Stimulated activated CD8-positive, alpha-beta memory T cell treated with anti-CD3 and anti-CD28 coated beads, Interleukin-12 subunit alpha, Interleukin-12 subunit beta, amount 100 ng/mL, for 4 hours (primary cell): ENCODE data around the gene SAMD5.

Source experiments
- DNase-seq: peaks from one replicate; pipeline ENCODE4 v3.0.0-alpha.2; 2020; ENCODE audit warnings: low read depth

SAMD5 gene

GRCh38 chr6:147508042-147508865 is at the start of gene SAMD5:
TSS of gene SAMD5 (plus strand) at chr6:147508690. CDS start at chr6:147508929, 239 bp downstream.
- DNase-seq = no peak

GRCh38 chr6:147459780-147460179 is 48.7 kb upstream of the SAMD5 start:
- DNase-seq = no peak

DNA sequence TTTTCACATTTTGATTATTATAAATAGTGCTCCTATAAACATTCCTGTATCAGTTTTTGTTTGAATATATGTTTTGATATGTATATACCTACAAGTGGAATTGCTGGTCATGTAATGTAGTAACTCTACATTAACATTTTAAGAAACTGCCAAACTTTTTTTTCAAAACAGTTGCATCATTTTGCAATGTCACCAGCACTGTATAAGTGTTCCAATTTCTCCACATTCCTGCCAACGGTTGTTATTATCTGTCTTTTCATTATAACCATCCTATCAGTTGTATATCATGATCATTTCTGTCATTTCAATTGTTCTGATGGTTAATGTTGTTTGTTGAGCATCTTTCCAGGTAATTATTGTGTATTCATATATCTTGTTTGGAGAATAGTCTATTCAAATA is 44.8 kb upstream of the SAMD5 start:
- DNase-seq = no peak

DNA sequence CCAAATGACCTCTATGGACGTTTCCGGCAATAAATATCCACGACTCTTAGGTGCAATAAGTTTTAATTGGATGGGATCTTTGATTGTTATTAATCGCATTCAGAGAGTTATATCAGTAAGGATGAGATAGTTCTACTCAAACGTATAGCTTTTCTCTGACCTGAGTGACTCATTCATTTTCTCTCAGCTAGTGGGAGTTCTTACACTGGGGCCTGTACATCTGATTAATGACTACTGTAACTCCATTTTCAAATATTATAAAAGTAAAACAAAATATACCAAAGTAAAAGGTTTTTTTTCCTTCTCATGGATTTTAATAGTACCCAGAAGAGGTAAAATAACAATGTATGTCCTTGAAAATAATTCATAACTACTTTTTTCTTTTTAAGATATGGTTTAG is 41.1 kb upstream of the SAMD5 start:
- DNase-seq = no peak

GRCh38 chr6:147467886-147468285 is 40.6 kb upstream of the SAMD5 start:
- no peak for DNase-seq

GRCh38 chr6:147468634-147469033 is 39.9 kb upstream of the SAMD5 start:
- DNase-seq = no peak

GRCh38 chr6:147479857-147480256 is 28.6 kb upstream of the SAMD5 start:
- no peak for DNase-seq

DNA sequence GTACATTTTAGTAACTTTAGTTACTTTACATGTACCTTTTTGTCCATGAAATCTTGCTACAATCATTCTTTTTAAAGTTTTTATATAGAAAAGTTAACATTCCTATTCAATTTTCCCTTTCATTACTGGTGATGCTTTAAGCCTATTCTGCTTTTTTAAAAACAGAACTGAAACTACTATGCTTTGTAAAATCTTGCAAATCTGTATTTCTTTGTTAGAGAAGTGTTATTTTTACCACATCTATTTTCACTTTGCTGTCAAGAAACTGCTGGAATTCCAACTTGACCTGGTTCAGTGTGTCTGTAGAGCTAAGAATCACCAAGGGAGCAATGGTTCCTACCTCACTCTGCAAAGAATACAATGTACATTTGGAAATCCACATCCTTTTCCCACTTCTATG is 21.8 kb upstream of the SAMD5 start:
- DNase-seq = no peak

DNA sequence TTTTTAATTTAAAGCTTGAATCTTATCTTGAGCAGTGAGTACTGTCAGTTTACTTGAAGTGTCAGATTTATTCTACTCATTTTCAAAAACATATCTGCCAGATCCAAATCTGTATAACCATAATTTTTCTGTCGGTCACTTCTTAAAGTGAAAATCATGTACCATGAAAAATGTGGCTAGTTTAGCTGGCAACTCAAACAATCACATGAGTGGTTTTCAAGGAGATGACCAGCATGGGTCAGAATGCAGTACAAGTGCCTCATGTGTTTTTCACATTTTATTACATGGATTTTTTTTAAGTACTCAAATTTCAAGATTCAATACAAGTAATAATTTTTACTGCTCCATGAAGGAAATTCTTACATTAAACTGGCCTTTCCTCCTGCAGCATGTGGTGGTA is 11.0 kb upstream of the SAMD5 start:
- DNase-seq = no peak

GRCh38 chr6:147503587-147503986 is 4.9 kb upstream of the SAMD5 start:
- DNase-seq = no peak

DNA sequence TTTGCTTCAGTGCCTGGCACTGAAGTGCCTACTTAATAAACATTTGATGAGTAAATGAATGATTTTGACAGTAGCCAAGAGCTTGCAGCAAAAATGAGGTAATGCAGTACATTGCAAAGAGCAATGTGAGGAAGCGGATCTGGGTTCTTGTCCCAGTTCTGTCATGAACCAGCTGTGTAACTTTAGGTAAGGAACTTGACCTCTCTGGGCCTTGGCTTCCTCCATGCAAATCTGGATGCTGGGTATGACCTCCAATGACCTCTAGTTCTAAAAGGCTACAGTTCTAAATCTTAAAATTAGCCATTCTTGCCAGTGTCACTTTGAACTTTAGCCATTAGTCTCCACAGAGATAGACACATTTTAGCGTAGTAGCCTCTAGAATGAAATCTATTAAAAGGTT is 3.6 kb upstream of the SAMD5 start:
- DNase-seq = no peak

GRCh38 chr6:147506704-147507114 is 1.8 kb upstream of the SAMD5 start:
- no peak for DNase-seq

- no peak for DNase-seq
Observed at GRCh38 chr6:147507162-147508041, 1.1 kb upstream of the SAMD5 start.

GRCh38 chr6:147508866-147509608 is 547 bp downstream of the SAMD5 start:
- DNase-seq = no peak

- DNase-seq = no peak
Observed at GRCh38 chr6:147509891-147510290, 1.4 kb downstream of the SAMD5 start.

- no peak for DNase-seq
Observed at GRCh38 chr6:147510929-147511590, 2.6 kb downstream of the SAMD5 start.

DNA sequence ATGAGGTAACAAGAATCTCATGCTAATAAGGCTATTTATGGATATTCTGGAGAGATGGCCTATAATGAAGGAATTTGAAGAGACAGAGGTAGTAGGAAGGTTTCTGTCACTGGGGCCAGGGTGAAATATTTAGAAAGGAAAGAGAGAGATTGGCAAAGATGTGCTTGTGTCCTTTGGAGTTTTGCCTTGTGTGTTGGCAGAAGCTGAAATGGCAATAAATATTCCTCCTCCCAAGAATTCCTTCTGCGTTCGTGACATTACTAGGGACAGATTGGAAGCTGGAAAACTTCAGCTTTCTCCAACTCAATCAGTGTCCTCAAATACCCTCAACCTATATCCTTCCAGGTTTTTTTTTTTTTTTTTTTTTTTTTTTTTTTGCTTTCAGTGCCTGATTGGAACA is 6.3 kb downstream of the SAMD5 start:
- DNase-seq = no peak

GRCh38 chr6:147515327-147515726 is 6.8 kb downstream of the SAMD5 start:
- DNase-seq = no peak

DNA sequence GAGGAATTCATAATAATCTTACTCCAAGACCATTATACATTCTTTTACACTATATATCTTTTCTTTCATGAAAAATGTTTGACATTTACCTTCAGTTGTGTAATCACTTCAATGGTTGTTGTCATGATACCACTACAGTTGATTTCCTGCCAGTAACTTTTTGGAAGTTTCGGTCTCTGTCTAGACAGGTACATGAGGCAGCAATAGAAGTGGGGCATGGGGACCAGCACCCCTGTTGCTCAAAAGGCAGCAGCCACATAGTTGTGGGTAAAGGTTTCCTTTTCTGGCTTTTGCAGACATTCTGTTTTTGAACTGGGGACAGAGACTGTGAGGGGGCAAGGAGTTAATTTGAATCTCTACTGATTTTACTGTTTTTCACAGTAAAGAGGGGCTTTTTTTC is 14.1 kb downstream of the SAMD5 start:
- DNase-seq = no peak

- DNase-seq = no peak
Observed at GRCh38 chr6:147525519-147526209, 17.2 kb downstream of the SAMD5 start.

GRCh38 chr6:147527197-147527596 is 18.7 kb downstream of the SAMD5 start:
- DNase-seq = no peak
